Putamen (tissue), 1 donor: Measurements from ENCODE around the gene PNLIPRP1.

Experiments used
- DNase-seq: peaks from one replicate; pipeline ENCODE4 v3.0.0-alpha.2; 2016; ENCODE audit warnings: low spot score

Gene PNLIPRP1

DNA sequence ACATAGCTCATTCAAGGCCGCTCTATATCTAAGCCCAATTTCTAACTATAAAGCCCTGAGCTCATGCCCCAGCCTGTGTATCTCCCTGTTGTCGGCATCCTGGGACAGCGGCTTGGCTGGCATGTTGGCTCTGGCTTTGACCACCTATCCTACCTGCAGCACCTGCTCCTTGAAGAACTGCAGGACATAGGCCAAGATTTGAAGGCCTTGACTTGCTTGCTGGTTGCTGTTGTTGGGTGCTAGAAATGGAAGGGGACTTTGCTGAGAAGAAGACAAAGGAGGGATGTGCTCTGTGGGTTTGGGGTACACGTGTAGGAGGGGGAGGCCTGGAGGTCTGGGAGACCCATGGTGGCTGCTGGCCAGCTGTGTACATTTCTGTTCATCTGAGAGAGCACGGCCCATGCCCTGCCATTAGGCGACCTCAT, 41.1 kb downstream of the PNLIPRP1 start:
- DNase-seq = no peak

- DNase-seq = no peak
Measured at GRCh38 chr10:116632596-116633215, 41.9 kb downstream of the PNLIPRP1 start.

GRCh38 chr10:116633216-116633600, 42.4 kb downstream of the PNLIPRP1 start:
- no peak for DNase-seq

DNA sequence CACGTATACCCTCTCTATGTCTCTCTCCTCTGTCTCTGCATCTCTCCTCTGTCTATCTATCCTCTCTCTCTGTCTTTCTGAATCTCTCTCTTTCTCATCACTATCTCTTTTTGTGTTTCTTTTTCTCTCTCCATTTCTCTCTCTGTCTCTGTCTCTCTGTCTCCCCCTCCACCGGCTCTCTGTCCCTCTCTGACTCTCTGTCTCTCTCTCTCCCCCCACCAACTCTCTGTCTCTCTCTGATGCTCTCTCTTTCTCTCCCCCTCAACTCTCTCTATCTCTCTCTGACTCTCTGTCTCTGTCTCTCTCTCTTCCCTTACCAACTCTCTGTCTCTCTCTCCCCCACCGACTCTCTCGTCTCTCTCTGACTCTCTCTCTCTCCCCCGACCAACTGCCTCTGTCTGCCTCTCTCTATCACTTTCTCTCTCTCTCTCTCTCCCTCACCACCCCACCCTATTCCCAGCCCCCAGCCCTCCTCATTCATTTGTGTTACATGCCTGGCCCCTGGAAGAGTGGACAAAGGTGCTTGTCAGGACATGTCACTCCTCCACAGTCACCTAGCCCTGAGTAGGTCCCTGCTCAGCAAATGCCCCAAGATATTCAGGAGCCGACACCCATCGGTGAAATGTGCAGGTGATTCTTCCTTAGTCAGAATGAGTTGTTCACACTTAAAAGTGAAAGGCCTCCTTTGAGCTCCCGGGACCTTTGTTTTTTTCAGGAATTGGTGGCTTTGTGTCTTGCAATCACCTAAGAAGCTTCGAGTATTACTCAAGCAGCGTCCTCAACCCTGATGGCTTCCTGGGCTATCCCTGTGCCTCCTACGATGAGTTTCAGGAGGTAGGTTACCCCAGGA, 43.6 kb downstream of the PNLIPRP1 start:
- DNase-seq = no peak

DNA sequence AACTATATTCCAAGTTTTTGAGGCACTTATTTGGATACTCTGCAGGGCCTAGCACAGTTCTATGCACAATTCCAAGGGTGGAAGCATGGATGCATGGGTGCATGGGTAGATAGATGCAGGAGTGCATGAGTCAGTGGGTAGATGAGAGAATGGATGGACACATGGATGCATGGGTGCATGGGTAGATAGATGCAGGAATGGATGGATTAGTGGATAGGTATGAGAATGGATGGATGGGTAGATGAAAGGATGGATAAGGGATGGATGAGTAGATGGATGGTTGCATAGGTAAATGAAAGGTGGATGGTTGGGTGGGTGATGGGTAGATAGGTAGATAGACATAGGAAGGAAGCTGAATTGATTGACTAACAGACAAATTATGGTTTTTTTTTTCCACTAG, 45.6 kb downstream of the PNLIPRP1 start:
- no peak for DNase-seq

GRCh38 chr10:116636976-116637375, 46.2 kb downstream of the PNLIPRP1 start:
- DNase-seq = peak; percentile 30

DNA sequence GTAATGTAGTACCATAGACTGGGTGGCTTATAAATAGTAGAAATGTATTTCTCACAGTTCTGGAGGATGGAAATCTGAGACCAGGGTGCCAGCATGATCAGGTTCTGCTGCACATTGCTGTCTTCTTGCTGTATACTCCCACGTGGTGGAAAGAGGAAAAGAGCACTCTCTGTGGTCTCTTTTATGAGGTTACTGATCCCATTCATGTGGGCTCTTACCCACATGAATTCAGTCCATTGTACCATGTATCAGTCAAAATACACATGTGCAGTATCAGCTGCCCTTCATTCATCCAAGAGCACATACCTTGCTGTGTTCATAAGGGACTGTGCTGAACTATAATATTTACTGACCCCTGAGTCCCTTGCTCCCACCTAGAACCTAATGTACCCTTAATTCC, 47.1 kb downstream of the PNLIPRP1 start:
- no peak for DNase-seq

DNA sequence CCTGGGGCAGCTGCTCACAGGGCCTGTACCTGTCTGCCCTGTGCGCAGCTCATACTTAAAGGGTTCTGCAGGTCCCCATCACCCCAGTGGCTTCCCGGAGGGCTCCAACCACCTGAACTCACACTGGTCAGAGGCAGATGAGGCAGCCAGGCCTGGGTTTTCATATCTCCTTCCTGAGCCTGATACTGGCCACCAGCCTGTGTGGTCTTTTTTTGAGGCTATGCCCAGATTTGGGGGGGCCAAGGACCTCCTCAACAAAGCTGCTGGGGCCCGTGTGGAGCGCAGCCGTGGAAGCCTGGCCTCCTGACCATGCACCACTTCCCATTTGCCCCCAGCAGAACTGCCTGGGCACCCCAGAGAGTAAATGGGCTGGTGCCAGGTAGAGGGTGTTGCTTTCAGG, 55.7 kb downstream of the PNLIPRP1 start:
- DNase-seq = no peak

DNA sequence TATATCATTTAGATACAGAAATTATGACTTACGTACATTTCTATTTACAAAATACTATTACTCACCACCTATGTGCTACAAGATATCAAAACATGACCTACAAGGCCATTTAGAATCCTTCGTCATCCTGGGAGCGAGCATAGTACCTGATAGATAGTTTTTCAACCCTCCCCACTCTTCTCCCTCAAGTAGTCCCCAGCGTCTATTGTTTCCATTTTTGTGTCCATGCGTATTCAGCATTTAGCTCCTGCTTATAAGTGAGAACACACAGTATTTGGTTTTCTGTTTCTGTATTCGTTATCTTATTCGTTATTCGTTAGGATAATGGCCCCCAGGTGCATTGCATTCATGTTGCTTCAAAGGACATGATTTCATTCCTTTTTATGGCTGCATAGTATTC, 58.1 kb downstream of the PNLIPRP1 start:
- no peak for DNase-seq

GRCh38 chr10:116653885-116654284, 63.1 kb downstream of the PNLIPRP1 start:
- no peak for DNase-seq

DNA sequence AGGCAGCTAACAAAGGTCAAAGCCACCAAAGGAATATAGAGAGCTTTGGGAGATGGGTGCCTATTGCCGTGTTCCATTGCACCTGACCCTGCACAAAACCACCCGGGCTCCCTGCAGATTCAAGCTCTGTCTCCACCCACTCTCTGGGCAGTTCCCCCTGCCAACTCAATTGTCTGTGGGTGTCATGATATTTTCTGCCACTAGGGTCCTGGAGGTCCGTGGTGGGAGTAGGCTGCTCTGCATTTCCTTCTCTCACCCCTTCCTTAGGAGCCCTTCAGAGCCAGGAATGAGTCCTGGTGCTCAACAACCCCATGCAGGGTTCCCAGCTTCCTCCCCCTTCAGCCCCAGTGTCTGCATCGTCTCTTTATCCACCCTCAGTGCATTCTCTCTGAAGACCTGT, 64.1 kb downstream of the PNLIPRP1 start:
- DNase-seq = no peak

- no peak for DNase-seq
Measured at GRCh38 chr10:116655568-116655967, 64.8 kb downstream of the PNLIPRP1 start.

- no peak for DNase-seq
Measured at GRCh38 chr10:116656044-116656443, 65.3 kb downstream of the PNLIPRP1 start.

DNA sequence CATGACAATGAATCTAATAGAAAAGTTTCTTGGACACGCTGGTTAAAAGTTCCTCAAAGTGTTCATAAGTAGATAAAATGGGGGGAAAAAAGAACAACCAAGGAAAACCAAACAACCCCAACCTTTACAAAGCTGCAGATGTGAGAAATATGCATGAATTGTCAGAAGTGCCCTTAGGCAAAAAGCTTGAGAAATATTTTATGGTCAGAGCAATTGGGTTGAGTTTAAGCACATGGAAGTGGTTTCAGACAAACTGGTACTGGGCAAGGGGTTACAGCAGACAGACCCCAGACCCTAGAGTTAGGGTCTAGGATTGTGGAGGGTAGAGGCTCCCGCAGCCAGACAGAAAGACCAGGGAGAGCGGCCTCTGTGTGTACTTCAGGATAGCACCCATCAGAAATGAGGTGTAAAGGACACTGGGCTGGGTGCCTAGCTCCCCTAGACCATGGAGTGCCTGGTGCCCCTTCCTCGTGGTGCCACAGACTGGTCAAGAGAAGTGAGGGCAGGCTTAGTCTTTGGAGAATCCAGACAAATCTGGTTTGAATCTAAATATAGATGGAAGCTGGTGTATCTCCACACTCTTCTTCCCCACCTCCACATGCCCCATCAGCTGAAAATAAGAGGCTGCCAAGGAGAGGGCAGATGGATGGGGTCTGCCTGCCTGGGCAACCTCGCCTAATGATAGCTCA, 67.2 kb downstream of the PNLIPRP1 start:
- no peak for DNase-seq
